Endodermal cell (in vitro differentiated cells): ENCODE results near the gene TBX18. TPM values are rescaled to one million over a fixed set of nuclear protein-coding genes. Genes with fewer than 3 reads are reported as not detected.

Experiments
- DNase-seq: peaks from one replicate; pipeline ENCODE4 v3.0.0-alpha.2; 2017
- H3K27ac ChIP-seq: 2 replicates; pipeline ENCODE4 v1.5.1; 2013; ENCODE audit warnings: mild to moderate bottlenecking, low read depth, low read length, moderate library complexity
- H3K27me3 ChIP-seq: 2 replicates; pipeline ENCODE4 v1.6.1; 2013; ENCODE audit warnings: mild to moderate bottlenecking, low read length, moderate library complexity; ENCODE audit not compliant: insufficient read depth, control insufficient read depth, poor library complexity, severe bottlenecking
- H3K36me3 ChIP-seq: 2 replicates; pipeline ENCODE4 v1.7.0; 2013; ENCODE audit warnings: mild to moderate bottlenecking, low read length, moderate library complexity; ENCODE audit not compliant: control insufficient read depth, insufficient read depth
- H3K4me1 ChIP-seq: one replicate; pipeline ENCODE4 v1.7.0; 2013; ENCODE audit warnings: low read length; ENCODE audit not compliant: control insufficient read depth, insufficient read depth
- H3K4me3 ChIP-seq: 2 replicates; pipeline ENCODE4 v1.5.1; 2013; ENCODE audit warnings: mild to moderate bottlenecking, low read length, moderate library complexity
- H3K9ac ChIP-seq: 2 replicates; pipeline ENCODE4 v1.6.1; 2013; ENCODE audit warnings: mild to moderate bottlenecking, low read length, moderate library complexity; ENCODE audit not compliant: poor library complexity, severe bottlenecking; ENCODE audit errors: extremely low read depth
- H3K9me3 ChIP-seq: 2 replicates; pipeline ENCODE4 v1.6.1; 2013; ENCODE audit warnings: mild to moderate bottlenecking, low read length, moderate library complexity; ENCODE audit not compliant: control insufficient read depth
- H3K27ac Mint-ChIP-seq: 2 replicates; pipeline ENCODE4 v1.8.0; 2020; ENCODE audit warnings: mixed read lengths
- H3K27me3 Mint-ChIP-seq: 2 replicates; pipeline ENCODE4 v1.8.0; 2021; ENCODE audit warnings: mild to moderate bottlenecking, mixed read lengths; ENCODE audit not compliant: insufficient read depth
- H3K36me3 Mint-ChIP-seq: 2 replicates; pipeline ENCODE4 v1.8.0; 2020; ENCODE audit warnings: low read depth, mixed read lengths
- H3K4me1 Mint-ChIP-seq: 2 replicates; pipeline ENCODE4 v1.8.0; 2020; ENCODE audit warnings: mixed read lengths
- H3K4me3 Mint-ChIP-seq: 2 replicates; pipeline ENCODE4 v1.8.0; 2020; ENCODE audit warnings: mild to moderate bottlenecking, moderate library complexity, mixed read lengths
- H3K9me3 Mint-ChIP-seq: 2 replicates; pipeline ENCODE4 v1.8.0; 2020; ENCODE audit warnings: mild to moderate bottlenecking, mixed read lengths
- WGBS, 2 experiments: methylation state at CpG; one replicate each; pipeline versions ENCODE4 v1.1.5 to v1.1.7; 2013; ENCODE audit warnings: missing lambda C conversion rate in 2 of 2, mixed read lengths in 1 of 2; ENCODE audit not compliant: insufficient coverage in 1 of 2, insufficient read length in 1 of 2; 5-methylcytosine and 5-hydroxymethylcytosine counted together
- total RNA-seq, 2 donors: library from RNA; stranded (reverse); fragmentation: NEBNext Ultra II Directional in 1 of 2; extraction: Animal tissue kit (Norgen Biotek cat#: 25700) in 1 of 2; gene quantifications; 2 replicates in 1 of 2; 3 replicates in 1 of 2; pipeline ENCODE4 v1.2.1, GENCODE V29; 2021
- TF ChIP-seq, protein P1 (sequence below): fragments of 200-600 bp; sonication (generic); conservative IDR thresholded peaks from 2 replicates; pipeline ENCODE4 v1.5.0; 2021; ENCODE audit warnings: antibody characterized with exemption, mild to moderate bottlenecking

TBX18 gene
- total RNA-seq, 2 donors from 2014 or later, result 1.3 to 2.3 TPM

DNA sequence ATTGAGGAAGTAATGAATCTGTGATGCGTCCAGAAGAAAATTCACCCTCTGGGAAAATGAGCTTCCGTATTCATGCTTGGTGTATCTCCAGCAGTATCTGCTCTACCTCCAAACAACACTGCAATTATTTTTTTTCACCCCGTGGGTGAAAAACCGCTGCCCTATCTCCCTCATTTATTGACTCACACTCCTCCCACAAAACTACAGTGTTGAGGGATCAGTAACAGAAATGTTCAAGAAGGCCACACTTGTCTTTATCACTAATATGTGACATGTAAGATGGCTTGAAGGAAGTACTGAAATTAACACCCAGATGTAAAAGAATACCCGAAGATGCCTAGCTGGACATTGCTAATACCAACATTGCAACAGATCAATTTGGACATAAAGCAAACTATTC is 4.9 kb upstream of the TBX18 start:
- H3K36me3 Mint-ChIP-seq, result no peaks in the 10 kb centered on the region
- no peak overlapping the region for H3K4me3 ChIP-seq
- no peak overlapping the region for H3K27ac ChIP-seq
- H3K4me1 Mint-ChIP-seq, result peaks cover 16% of the 10 kb centered on the region
- H3K27ac Mint-ChIP-seq, result no peak overlapping the region
- 11 to 17% methylated on average over 3 to 5 of the region's 5 CpGs for WGBS, 2 experiments
- peaks cover 99% of the 10 kb centered on the region for H3K27me3 Mint-ChIP-seq
- H3K9me3 Mint-ChIP-seq, result no peaks in the 10 kb centered on the region
- no peak overlapping the region for H3K4me3 Mint-ChIP-seq
- no peak for DNase-seq
- TF ChIP-seq, protein P1, sequence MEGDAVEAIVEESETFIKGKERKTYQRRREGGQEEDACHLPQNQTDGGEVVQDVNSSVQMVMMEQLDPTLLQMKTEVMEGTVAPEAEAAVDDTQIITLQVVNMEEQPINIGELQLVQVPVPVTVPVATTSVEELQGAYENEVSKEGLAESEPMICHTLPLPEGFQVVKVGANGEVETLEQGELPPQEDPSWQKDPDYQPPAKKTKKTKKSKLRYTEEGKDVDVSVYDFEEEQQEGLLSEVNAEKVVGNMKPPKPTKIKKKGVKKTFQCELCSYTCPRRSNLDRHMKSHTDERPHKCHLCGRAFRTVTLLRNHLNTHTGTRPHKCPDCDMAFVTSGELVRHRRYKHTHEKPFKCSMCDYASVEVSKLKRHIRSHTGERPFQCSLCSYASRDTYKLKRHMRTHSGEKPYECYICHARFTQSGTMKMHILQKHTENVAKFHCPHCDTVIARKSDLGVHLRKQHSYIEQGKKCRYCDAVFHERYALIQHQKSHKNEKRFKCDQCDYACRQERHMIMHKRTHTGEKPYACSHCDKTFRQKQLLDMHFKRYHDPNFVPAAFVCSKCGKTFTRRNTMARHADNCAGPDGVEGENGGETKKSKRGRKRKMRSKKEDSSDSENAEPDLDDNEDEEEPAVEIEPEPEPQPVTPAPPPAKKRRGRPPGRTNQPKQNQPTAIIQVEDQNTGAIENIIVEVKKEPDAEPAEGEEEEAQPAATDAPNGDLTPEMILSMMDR, result no peak
- no peaks in the 10 kb centered on the region for H3K36me3 ChIP-seq
- H3K27me3 ChIP-seq, result peaks cover 97% of the 10 kb centered on the region
- no peaks in the 10 kb centered on the region for H3K9me3 ChIP-seq
- H3K9ac ChIP-seq, result no peak overlapping the region
- peaks cover 11% of the 10 kb centered on the region for H3K4me1 ChIP-seq

DNA sequence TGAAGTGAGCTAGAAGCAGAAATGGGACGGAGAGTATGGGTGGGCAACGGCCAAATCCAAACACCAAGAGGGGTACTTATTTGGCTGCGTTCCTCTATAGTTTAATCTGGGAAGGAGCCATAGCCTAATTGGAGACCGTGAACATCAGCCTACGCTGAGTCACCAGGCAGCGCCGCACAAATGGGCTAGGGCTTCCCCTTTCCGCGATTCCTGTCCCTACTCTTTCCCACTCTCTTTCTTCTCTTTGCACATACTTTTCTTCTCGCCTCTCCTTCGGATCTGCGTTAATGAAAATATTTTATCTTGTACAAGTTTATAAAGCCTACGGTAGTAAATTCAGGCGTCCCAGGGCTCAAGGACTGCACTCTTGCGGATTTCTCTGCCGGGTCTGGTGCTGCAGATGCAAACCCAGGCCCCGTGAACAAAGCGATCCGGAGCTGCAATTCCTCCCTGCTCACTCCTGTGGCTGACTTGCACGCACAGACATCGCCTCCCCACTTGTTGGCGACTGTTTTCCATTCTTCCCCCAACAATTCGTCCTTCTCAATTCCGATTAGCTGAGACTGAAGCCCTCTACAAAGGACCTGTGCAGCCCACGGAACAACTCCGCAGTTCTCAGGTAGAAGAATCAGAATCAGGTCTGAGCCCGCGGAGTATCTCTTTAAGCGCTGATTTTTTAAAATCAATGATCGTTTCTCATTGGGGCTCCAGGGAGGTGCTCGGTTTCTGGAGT is 4.2 kb upstream of the TBX18 start:
- peaks cover 11% of the 10 kb centered on the region for H3K4me1 ChIP-seq
- H3K9me3 ChIP-seq, result no peaks in the 10 kb centered on the region
- no peak overlapping the region for H3K9ac ChIP-seq
- Mint-ChIP-seq H3K9me3 (no peaks in the 10 kb centered on the region), H3K27me3 (peaks cover 100% of the 10 kb centered on the region), H3K27ac (no peak overlapping the region), H3K4me1 (peaks cover 16% of the 10 kb centered on the region), H3K36me3 (no peaks in the 10 kb centered on the region), H3K4me3 (peak overlapping the region; percentile 37)
- H3K4me3 ChIP-seq, result peak overlapping the region; percentile 78
- 2 to 3% methylated on average over 16 to 31 of the region's 31 CpGs for WGBS, 2 experiments
- H3K27ac ChIP-seq, result no peak overlapping the region
- peak; percentile 81 for DNase-seq
- TF ChIP-seq, protein P1, result no peak
- peaks cover 93% of the 10 kb centered on the region for H3K27me3 ChIP-seq
- H3K36me3 ChIP-seq, result no peaks in the 10 kb centered on the region

DNA sequence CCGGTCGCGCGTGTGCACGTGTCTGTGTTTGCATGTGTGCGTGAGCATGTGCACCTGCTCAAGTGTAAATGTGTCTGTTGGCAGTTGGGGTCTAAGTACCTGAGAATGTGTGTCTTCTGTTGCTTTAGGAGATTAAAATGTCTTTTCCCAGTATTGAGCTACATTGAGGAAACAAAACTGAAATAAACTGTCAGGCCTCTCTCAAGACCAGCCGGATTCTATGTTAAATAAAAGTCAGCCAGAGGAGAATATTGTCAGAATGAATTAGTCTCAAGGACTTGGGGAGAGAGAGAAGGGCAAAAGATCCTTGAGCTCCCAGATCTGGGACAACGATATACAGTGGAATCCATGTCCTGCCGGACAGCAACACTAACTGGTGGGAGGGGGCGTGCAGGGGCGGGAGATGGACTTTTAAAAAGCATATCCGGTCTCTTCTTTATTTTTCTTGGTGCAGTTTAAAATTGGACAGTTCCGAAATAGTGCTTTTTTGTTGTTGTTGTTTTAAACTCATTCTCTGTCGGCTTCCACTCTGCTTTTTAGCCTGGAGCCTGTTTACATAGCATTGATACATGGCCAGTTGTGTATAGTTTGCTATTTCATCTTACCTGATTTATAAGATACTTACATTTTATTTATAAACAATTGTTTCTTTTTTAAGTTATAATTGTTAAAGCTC is 3.3 kb upstream of the TBX18 start:
- H3K27ac Mint-ChIP-seq, result no peak overlapping the region
- TF ChIP-seq, protein P1, result no peak
- H3K4me1 Mint-ChIP-seq, result peaks cover 18% of the 10 kb centered on the region
- H3K9me3 Mint-ChIP-seq, result peaks cover 1% of the 10 kb centered on the region
- Histone ChIP-seq H3K27ac (no peak overlapping the region), H3K4me1 (peaks cover 11% of the 10 kb centered on the region), H3K36me3 (no peaks in the 10 kb centered on the region), H3K9ac (no peak overlapping the region), H3K27me3 (peaks cover 93% of the 10 kb centered on the region), H3K4me3 (no peak overlapping the region), H3K9me3 (no peaks in the 10 kb centered on the region)
- H3K27me3 Mint-ChIP-seq, result peaks cover 100% of the 10 kb centered on the region
- H3K4me3 Mint-ChIP-seq, result no peak overlapping the region
- DNase-seq, result no peak
- 3 to 13% methylated on average over 4 to 14 of the region's 14 CpGs for WGBS, 2 experiments
- no peaks in the 10 kb centered on the region for H3K36me3 Mint-ChIP-seq
